Measurements from ENCODE around the gene HCCS.

DNA sequence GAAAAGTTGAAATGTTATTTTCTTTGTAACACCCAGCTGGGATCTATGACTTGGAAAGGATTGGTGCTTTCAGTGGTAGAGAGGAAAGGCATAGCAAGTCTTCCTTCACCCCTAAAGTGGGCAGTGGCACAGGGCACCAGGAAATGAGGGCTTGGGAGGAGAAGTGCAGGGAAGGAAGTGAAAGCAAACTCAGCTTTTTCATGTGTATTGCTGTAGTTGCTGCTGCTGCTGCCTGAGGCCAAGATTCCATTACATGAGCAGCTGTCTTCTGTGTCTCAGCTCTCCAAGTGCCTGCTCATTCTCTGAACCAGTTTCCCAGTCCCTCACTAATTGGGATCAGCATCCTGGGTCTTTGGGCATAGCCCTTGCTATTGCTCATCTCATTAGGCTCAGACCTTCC lies 2.6 kb downstream of the HCCS start:
- TF ChIP-seq POLR2A (IDR thresholded peaks at IDR 0.05) (no peak), EP300 (IDR thresholded peaks at IDR 0.05; ENCODE audit: low read depth) (no peak)
- TF ChIP-seq, protein P1, sequence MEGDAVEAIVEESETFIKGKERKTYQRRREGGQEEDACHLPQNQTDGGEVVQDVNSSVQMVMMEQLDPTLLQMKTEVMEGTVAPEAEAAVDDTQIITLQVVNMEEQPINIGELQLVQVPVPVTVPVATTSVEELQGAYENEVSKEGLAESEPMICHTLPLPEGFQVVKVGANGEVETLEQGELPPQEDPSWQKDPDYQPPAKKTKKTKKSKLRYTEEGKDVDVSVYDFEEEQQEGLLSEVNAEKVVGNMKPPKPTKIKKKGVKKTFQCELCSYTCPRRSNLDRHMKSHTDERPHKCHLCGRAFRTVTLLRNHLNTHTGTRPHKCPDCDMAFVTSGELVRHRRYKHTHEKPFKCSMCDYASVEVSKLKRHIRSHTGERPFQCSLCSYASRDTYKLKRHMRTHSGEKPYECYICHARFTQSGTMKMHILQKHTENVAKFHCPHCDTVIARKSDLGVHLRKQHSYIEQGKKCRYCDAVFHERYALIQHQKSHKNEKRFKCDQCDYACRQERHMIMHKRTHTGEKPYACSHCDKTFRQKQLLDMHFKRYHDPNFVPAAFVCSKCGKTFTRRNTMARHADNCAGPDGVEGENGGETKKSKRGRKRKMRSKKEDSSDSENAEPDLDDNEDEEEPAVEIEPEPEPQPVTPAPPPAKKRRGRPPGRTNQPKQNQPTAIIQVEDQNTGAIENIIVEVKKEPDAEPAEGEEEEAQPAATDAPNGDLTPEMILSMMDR (IDR thresholded peaks at IDR 0.05), result no peak
